ENCODE results near the gene ADARB2.

The ADARB2 gene

DNA sequence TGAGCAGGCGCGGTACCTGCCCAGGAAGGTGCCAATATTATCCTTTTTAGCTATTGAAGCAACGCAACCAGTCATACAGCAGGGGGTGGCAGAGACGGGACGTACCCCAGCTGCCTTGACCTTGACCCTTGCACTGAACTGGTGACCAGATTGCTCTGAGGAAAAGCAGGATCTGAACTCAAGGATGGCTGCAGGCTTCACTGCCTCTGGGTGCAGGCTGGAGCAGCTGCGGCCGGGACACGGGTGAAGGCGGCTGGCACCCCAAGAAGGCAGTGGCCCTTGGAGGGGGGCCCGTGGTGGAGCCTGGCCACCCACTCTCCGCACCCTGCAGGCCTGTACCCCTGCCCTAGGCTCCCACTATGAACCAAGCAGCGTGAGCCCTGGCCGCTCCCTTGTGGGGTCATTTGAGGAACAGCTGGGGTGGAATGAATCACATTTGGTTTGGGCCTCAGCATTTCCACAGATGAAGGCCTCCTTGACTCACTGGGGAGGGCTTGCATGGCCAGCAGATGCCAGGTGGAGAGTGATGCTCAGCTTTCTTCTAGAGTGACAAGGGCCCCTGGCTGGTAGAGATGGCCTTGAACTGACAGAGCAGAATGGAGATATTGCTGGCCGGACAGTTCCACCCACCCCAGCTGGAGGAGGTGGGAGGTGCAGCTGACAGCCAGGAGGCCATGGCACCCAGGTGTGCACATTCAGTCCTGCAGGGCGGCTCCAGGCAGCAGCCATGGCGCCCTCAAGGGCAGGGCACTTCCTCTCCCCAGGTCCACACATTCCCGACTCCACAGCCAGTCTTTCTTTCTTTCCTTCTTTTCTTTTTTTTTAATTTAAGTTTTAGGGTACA is 462.4 kb downstream of the ADARB2 start:
- H3K9ac ChIP-seq (ENCODE audit: low read depth, low read length): no peak overlapping the region
- no peaks in the 10 kb centered on the region for H3K4me1 ChIP-seq (ENCODE audit: insufficient read depth, low read length)
- H3K36me3 ChIP-seq (ENCODE audit: insufficient read depth, low read length): no peaks in the 10 kb centered on the region
- no peaks in the 10 kb centered on the region for H3K9me3 ChIP-seq (ENCODE audit: control insufficient read depth, insufficient read depth, low read length)

DNA sequence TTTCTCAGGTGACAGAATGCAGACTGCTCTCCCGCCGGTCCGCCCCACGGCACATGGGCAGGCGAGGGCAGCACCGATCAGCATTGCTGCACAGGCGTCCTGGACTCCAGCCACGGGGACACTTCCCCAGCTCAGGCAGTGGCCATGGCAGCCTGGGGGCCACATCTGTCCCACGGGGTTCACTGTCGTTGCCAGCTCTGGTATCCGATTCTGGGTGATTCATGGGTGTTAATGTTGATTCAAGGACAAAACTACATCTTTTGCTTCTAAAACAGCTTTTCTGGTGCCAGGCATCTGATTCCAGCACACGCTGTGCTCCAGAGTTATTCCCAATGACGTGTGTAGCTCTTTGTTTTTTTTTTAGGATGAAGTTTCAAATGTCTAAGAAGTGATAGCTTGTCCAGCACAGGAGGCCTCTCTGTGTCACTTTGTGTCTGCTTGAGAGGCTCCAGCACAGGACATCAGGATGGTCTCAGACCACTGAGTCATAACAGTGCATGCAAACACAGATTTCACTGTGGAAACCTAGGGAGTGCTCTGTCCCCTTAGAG is 463.1 kb downstream of the ADARB2 start:
- Histone ChIP-seq H3K9me3 (ENCODE audit: control insufficient read depth, insufficient read depth, low read length) (no peaks in the 10 kb centered on the region), H3K9ac (ENCODE audit: low read depth, low read length) (no peak overlapping the region), H3K36me3 (ENCODE audit: insufficient read depth, low read length) (no peaks in the 10 kb centered on the region), H3K4me1 (ENCODE audit: insufficient read depth, low read length) (no peaks in the 10 kb centered on the region)

- H3K9me3 ChIP-seq (ENCODE audit: control insufficient read depth, insufficient read depth, low read length): no peaks in the 10 kb centered on the region
- H3K4me1 ChIP-seq (ENCODE audit: insufficient read depth, low read length): no peaks in the 10 kb centered on the region
- no peaks in the 10 kb centered on the region for H3K36me3 ChIP-seq (ENCODE audit: insufficient read depth, low read length)
- no peak overlapping the region for H3K9ac ChIP-seq (ENCODE audit: low read depth, low read length)
Observed at GRCh38 chr10:1273372-1274105, 463.8 kb downstream of the ADARB2 start.

GRCh38 chr10:1272777-1273161 is 464.6 kb downstream of the ADARB2 start:
- no peak overlapping the region for H3K9ac ChIP-seq (ENCODE audit: low read depth, low read length)

GRCh38 chr10:1272079-1272776 is 465.1 kb downstream of the ADARB2 start:
- H3K4me1 ChIP-seq (ENCODE audit: insufficient read depth, low read length): no peaks in the 10 kb centered on the region
- H3K9me3 ChIP-seq (ENCODE audit: control insufficient read depth, insufficient read depth, low read length): no peaks in the 10 kb centered on the region
- H3K36me3 ChIP-seq (ENCODE audit: insufficient read depth, low read length): no peaks in the 10 kb centered on the region
- no peak overlapping the region for H3K9ac ChIP-seq (ENCODE audit: low read depth, low read length)

More at GRCh38 chr10:1272777-1273161, 464.6 kb downstream of the ADARB2 start:
- H3K36me3 ChIP-seq (ENCODE audit: insufficient read depth, low read length): no peaks in the 10 kb centered on the region
- H3K9me3 ChIP-seq (ENCODE audit: control insufficient read depth, insufficient read depth, low read length): no peaks in the 10 kb centered on the region
- no peaks in the 10 kb centered on the region for H3K4me1 ChIP-seq (ENCODE audit: insufficient read depth, low read length)

- Histone ChIP-seq H3K9ac (ENCODE audit: low read depth, low read length) (no peak overlapping the region), H3K4me1 (ENCODE audit: insufficient read depth, low read length) (no peaks in the 10 kb centered on the region)
Observed at GRCh38 chr10:1270906-1271305, 466.4 kb downstream of the ADARB2 start.

GRCh38 chr10:1270490-1270889 is 466.8 kb downstream of the ADARB2 start:
- H3K36me3 ChIP-seq (ENCODE audit: insufficient read depth, low read length): no peaks in the 10 kb centered on the region
- no peaks in the 10 kb centered on the region for H3K9me3 ChIP-seq (ENCODE audit: control insufficient read depth, insufficient read depth, low read length)
- no peaks in the 10 kb centered on the region for H3K4me1 ChIP-seq (ENCODE audit: insufficient read depth, low read length)
- H3K9ac ChIP-seq (ENCODE audit: low read depth, low read length): no peak overlapping the region

More at GRCh38 chr10:1270906-1271305, 466.4 kb downstream of the ADARB2 start:
- Histone ChIP-seq H3K9me3 (ENCODE audit: control insufficient read depth, insufficient read depth, low read length) (no peaks in the 10 kb centered on the region), H3K36me3 (ENCODE audit: insufficient read depth, low read length) (no peaks in the 10 kb centered on the region)

- H3K9me3 ChIP-seq (ENCODE audit: control insufficient read depth, insufficient read depth, low read length): no peaks in the 10 kb centered on the region
- no peaks in the 10 kb centered on the region for H3K4me1 ChIP-seq (ENCODE audit: insufficient read depth, low read length)
- no peak overlapping the region for H3K9ac ChIP-seq (ENCODE audit: low read depth, low read length)
- H3K36me3 ChIP-seq (ENCODE audit: insufficient read depth, low read length): no peaks in the 10 kb centered on the region
Observed at GRCh38 chr10:1268831-1269230, 468.5 kb downstream of the ADARB2 start.

- Histone ChIP-seq H3K4me1 (ENCODE audit: insufficient read depth, low read length) (no peaks in the 10 kb centered on the region), H3K9ac (ENCODE audit: low read depth, low read length) (no peak overlapping the region), H3K9me3 (ENCODE audit: control insufficient read depth, insufficient read depth, low read length) (no peaks in the 10 kb centered on the region), H3K36me3 (ENCODE audit: insufficient read depth, low read length) (no peaks in the 10 kb centered on the region)
Observed at GRCh38 chr10:1267568-1267967, 469.8 kb downstream of the ADARB2 start.

DNA sequence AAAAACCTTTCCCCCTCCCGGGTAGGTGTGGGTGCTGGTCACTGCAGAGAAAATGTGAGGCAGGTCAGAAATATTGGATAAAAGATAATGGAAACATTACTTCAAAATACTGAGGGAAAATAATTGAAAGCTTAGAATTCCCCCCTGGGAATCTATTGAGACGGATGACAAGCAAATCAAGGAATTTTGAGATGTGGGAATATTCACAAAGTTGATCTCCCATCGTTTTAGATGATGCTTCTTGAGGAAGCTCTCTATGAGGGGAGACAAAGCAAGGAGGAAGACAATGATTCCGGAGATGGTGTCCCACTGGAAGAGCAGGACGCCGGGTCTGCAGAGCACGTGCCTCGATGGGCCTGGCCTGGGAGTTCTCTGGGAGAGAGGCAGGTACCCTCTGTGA is 470.2 kb downstream of the ADARB2 start:
- Histone ChIP-seq H3K36me3 (ENCODE audit: insufficient read depth, low read length) (no peaks in the 10 kb centered on the region), H3K9ac (ENCODE audit: low read depth, low read length) (no peak overlapping the region), H3K4me1 (ENCODE audit: insufficient read depth, low read length) (no peaks in the 10 kb centered on the region), H3K9me3 (ENCODE audit: control insufficient read depth, insufficient read depth, low read length) (no peaks in the 10 kb centered on the region)

DNA sequence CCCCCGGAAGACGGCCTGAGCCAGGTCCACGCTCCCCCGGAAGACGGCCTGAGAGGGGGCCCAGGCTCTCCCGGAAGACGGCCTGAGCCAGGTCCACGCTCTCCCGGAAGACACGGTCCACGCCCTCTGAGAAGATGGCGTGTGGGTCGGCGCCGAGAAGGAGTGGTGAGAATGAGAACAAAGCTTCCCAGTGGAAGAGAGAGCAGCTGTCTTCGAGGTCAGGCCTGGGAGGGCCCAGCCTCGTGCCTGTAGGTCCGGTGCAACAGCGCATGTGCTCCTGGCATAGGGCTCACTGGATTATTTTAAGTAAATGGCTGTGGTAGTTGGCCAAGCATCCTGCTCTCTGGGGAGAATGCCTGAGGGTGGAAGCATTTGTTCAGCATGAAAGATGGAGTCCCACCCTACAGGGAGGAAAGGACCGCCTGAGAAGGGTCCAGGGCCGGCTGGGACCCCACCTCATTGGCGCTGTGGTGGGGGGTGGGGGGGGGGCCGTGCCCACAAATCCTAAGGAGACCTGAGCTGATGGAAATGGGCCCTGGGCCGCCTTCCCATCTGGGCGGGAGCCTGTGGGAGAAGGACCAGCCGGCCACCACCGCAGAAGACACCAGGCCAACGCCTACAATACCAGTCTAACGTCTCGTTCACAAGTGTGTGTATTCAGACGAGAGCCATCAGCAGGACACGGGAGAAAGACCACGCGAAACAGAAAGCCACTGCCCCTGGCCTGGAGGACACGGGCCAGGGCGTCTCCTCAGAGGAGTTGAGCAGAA is 471.1 kb downstream of the ADARB2 start:
- H3K9ac ChIP-seq (ENCODE audit: low read depth, low read length): no peak overlapping the region
- H3K36me3 ChIP-seq (ENCODE audit: insufficient read depth, low read length): no peaks in the 10 kb centered on the region
- H3K4me1 ChIP-seq (ENCODE audit: insufficient read depth, low read length): no peaks in the 10 kb centered on the region
- H3K9me3 ChIP-seq (ENCODE audit: control insufficient read depth, insufficient read depth, low read length): no peaks in the 10 kb centered on the region

- no peak overlapping the region for H3K9ac ChIP-seq (ENCODE audit: low read depth, low read length)
- H3K9me3 ChIP-seq (ENCODE audit: control insufficient read depth, insufficient read depth, low read length): no peaks in the 10 kb centered on the region
- no peaks in the 10 kb centered on the region for H3K4me1 ChIP-seq (ENCODE audit: insufficient read depth, low read length)
- H3K36me3 ChIP-seq (ENCODE audit: insufficient read depth, low read length): no peaks in the 10 kb centered on the region
Observed at GRCh38 chr10:1264001-1264400, 473.3 kb downstream of the ADARB2 start.

DNA sequence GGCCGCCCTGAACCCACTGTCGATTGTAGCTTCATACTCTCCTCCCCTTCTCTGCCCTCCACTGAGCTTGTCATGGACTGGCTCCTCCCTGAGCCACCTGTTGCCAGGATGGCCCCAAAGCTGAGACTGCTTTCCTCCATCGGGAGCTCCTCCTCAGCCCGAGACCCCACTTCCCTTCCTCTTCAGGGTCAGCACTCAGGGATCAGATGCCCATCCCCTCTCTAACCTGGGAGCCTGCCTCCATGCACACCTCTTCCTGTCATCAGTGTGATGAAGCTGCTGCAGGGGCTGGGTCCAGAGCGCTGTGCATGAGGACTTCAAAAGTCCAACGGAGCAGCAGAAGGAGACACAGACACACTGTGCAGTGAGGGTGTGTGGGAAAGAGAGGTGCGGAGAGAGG is 480.1 kb downstream of the ADARB2 start:
- Histone ChIP-seq H3K9ac (ENCODE audit: low read depth, low read length) (no peak overlapping the region), H3K4me1 (ENCODE audit: insufficient read depth, low read length) (no peaks in the 10 kb centered on the region), H3K36me3 (ENCODE audit: insufficient read depth, low read length) (no peaks in the 10 kb centered on the region), H3K9me3 (ENCODE audit: control insufficient read depth, insufficient read depth, low read length) (no peaks in the 10 kb centered on the region)

DNA sequence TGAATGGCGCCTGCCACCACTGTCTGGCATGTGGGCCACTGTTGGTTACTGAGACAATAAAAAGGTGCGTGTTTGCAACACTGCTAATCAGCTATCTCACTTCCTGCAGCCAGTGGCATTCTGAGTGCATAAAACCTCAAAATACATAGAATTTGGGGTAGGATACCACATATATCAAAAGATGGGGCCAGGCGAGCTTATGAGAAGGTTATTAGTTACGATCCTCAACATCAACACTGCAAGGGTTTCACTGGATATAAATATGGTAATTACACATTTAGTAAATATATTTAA is 480.9 kb downstream of the ADARB2 start:
- no peak overlapping the region for H3K9ac ChIP-seq (ENCODE audit: low read depth, low read length)
- no peaks in the 10 kb centered on the region for H3K4me1 ChIP-seq (ENCODE audit: insufficient read depth, low read length)

More for the DNA sequence above, 480.9 kb downstream of the ADARB2 start:
- Histone ChIP-seq H3K9me3 (ENCODE audit: control insufficient read depth, insufficient read depth, low read length) (no peaks in the 10 kb centered on the region), H3K36me3 (ENCODE audit: insufficient read depth, low read length) (no peaks in the 10 kb centered on the region)

All from ES-I3 (cell line).